Raji (cell line): ENCODE measurements around the gene CRYBA2.

Source experiments
- POLR2A ChIP-seq: IDR thresholded peaks from 2 replicates; pipeline ENCODE4 v1.6.1; 2011; ENCODE audit warnings: low read depth, low read length, control low read depth; ENCODE audit not compliant: insufficient read depth

Gene CRYBA2

GRCh38 chr2:218995972-218996711 is 2.9 kb upstream of the CRYBA2 start:
- no peak for TF ChIP-seq POLR2A

- no peak for TF ChIP-seq POLR2A
These were observed 2.3 kb upstream of the CRYBA2 start for GRCh38 chr2:218995561-218995960.

GRCh38 chr2:218992703-218993344 is 398 bp downstream of the CRYBA2 start:
- TF ChIP-seq POLR2A, result no peak

- no peak for TF ChIP-seq POLR2A
These were observed 1.0 kb downstream of the CRYBA2 start for GRCh38 chr2:218992196-218992595.

GRCh38 chr2:218991674-218992168 is 1.5 kb downstream of the CRYBA2 start:
- TF ChIP-seq POLR2A, result no peak

GRCh38 chr2:218990612-218991011 is 2.6 kb downstream of the CRYBA2 start:
- no peak for TF ChIP-seq POLR2A

GRCh38 chr2:218990052-218990451 is 3.2 kb downstream of the CRYBA2 start:
- no peak for TF ChIP-seq POLR2A

GRCh38 chr2:218988650-218989049 is 4.6 kb downstream of the CRYBA2 start:
- no peak for TF ChIP-seq POLR2A

GRCh38 chr2:218988164-218988563 is 5.1 kb downstream of the CRYBA2 start:
- TF ChIP-seq POLR2A, result no peak

- TF ChIP-seq POLR2A, result no peak
These were observed 7.0 kb downstream of the CRYBA2 start for GRCh38 chr2:218986148-218986761.

GRCh38 chr2:218985325-218986091 is 7.7 kb downstream of the CRYBA2 start:
- no peak for TF ChIP-seq POLR2A

GRCh38 chr2:218985021-218985324 is 8.2 kb downstream of the CRYBA2 start, which contains the start of gene FEV:
FEV (minus strand) TSS chr2:218985184; CDS start chr2:218985075, 109 bp downstream.
- no peak for TF ChIP-seq POLR2A

GRCh38 chr2:218984239-218985020 is 8.8 kb downstream of the CRYBA2 start:
- no peak for TF ChIP-seq POLR2A

GRCh38 chr2:218983934-218984238 is 9.3 kb downstream of the CRYBA2 start:
- TF ChIP-seq POLR2A, result no peak
